GM19463 (cell line): Measurements from ENCODE around the gene GTF2H4.

Source experiments
- ATAC-seq: cut with Tn5 transposase; IDR thresholded peaks from one replicate; pipeline ENCODE4 v1.9.1; 2021; ENCODE audit warnings: mild to moderate bottlenecking, moderate library complexity; ENCODE audit not compliant: unreplicated experiment

The GTF2H4 gene

GRCh38 chr6:30882204-30882758, 25.7 kb upstream of the GTF2H4 start:
- ATAC-seq = no peak

- ATAC-seq = no peak
These were observed 25.0 kb upstream of the GTF2H4 start for GRCh38 chr6:30882759-30883684.

GRCh38 chr6:30883685-30884520, 24.1 kb upstream of the GTF2H4 start, which contains the start of gene DDR1:
Gene DDR1, plus strand, starts transcription at chr6:30884519. Its CDS starts 4,211 bp downstream, at chr6:30888730.
- ATAC-seq = peak; percentile 55

GRCh38 chr6:30884521-30885480, 23.2 kb upstream of the GTF2H4 start:
- peak; percentile 34 for ATAC-seq

GRCh38 chr6:30885481-30885998, 22.5 kb upstream of the GTF2H4 start:
- ATAC-seq = no peak

GRCh38 chr6:30885999-30886896, 21.8 kb upstream of the GTF2H4 start:
- no peak for ATAC-seq

- no peak for ATAC-seq
These were observed 21.1 kb upstream of the GTF2H4 start for GRCh38 chr6:30886897-30887255.

- ATAC-seq = no peak
These were observed 19.8 kb upstream of the GTF2H4 start for GRCh38 chr6:30887901-30888815.

- ATAC-seq = no peak
These were observed 19.1 kb upstream of the GTF2H4 start for GRCh38 chr6:30888816-30889495.

- no peak for ATAC-seq
These were observed 18.5 kb upstream of the GTF2H4 start for GRCh38 chr6:30889496-30889885.

- ATAC-seq = no peak
These were observed 17.9 kb upstream of the GTF2H4 start for GRCh38 chr6:30889921-30890645.

- ATAC-seq = no peak
These were observed 17.2 kb upstream of the GTF2H4 start for GRCh38 chr6:30890646-30891449.

- no peak for ATAC-seq
These were observed 16.6 kb upstream of the GTF2H4 start for GRCh38 chr6:30891450-30891723.

GRCh38 chr6:30891816-30892538, 16.0 kb upstream of the GTF2H4 start:
- ATAC-seq = no peak

- no peak for ATAC-seq
These were observed 14.9 kb upstream of the GTF2H4 start for GRCh38 chr6:30893001-30893591.
